Ishikawa (cell line): ENCODE results near the gene CATSPER1.
A peak's percentile ranks its signal among the peaks of the same experiment; 100 is the strongest.

Experiments
- CEBPB ChIP-seq: IDR thresholded peaks from 2 replicates; pipeline ENCODE4 v1.6.1; 2012
- CREB1 ChIP-seq: IDR thresholded peaks from 2 replicates; pipeline ENCODE4 v1.6.1; 2012; ENCODE audit warnings: low read depth
- EGR1 ChIP-seq: IDR thresholded peaks from 2 replicates; pipeline ENCODE4 v1.6.1; 2012
- EP300 ChIP-seq: IDR thresholded peaks from 2 replicates; pipeline ENCODE4 v1.6.1; 2012; ENCODE audit warnings: borderline replicate concordance
- FOXM1 ChIP-seq: IDR thresholded peaks from 2 replicates; pipeline ENCODE4 v1.6.1; 2012; ENCODE audit warnings: low read depth, borderline replicate concordance
- MAX ChIP-seq: IDR thresholded peaks from 2 replicates; pipeline ENCODE4 v1.6.1; 2012
- NFIC ChIP-seq: IDR thresholded peaks from 2 replicates; pipeline ENCODE4 v1.6.1; 2012
- RAD21 ChIP-seq: IDR thresholded peaks from 2 replicates; pipeline ENCODE4 v1.6.1; 2012; ENCODE audit warnings: low read depth
- REST ChIP-seq: IDR thresholded peaks from 2 replicates; pipeline ENCODE4 v1.6.1; 2012; ENCODE audit warnings: low read depth, mild to moderate bottlenecking
- TAF1 ChIP-seq: IDR thresholded peaks from 2 replicates; pipeline ENCODE4 v1.6.1; 2012; ENCODE audit warnings: low read depth, mild to moderate bottlenecking
- TCF12 ChIP-seq: IDR thresholded peaks from 2 replicates; pipeline ENCODE4 v1.6.1; 2012; ENCODE audit warnings: low read depth
- TEAD4 ChIP-seq: IDR thresholded peaks from 2 replicates; pipeline ENCODE4 v1.6.1; 2012
- USF1 ChIP-seq: IDR thresholded peaks from 2 replicates; pipeline ENCODE4 v1.6.1; 2012
- YY1 ChIP-seq: IDR thresholded peaks from 2 replicates; pipeline ENCODE4 v1.6.1; 2012; ENCODE audit warnings: low read depth
- ZBTB7A ChIP-seq: IDR thresholded peaks from 2 replicates; pipeline ENCODE4 v1.6.1; 2012; ENCODE audit warnings: low read depth

CATSPER1 gene

GRCh38 chr11:66052664-66052982 lies 26.3 kb upstream of the CATSPER1 start:
- no peak for TF ChIP-seq CEBPB
- TF ChIP-seq USF1, result no peak
- no peak for TF ChIP-seq ZBTB7A
- TF ChIP-seq EGR1, result no peak
- no peak for TF ChIP-seq FOXM1
- no peak for TF ChIP-seq YY1
- TF ChIP-seq NFIC, result no peak
- no peak for TF ChIP-seq TAF1
- TF ChIP-seq TEAD4, result no peak
- TF ChIP-seq RAD21, result no peak
- TF ChIP-seq CREB1, result no peak
- no peak for TF ChIP-seq REST

- TF ChIP-seq RAD21, result no peak
- no peak for TF ChIP-seq REST
- 0 out of 2 replicates have a peak, but pooled peaks have one; percentile 11 for TF ChIP-seq EGR1
- TF ChIP-seq CEBPB, result no peak
- no peak; the same call in 1 of the 2 replicates for TF ChIP-seq TEAD4
- no peak for TF ChIP-seq FOXM1
- no peak; the same call in 1 of the 2 replicates for TF ChIP-seq NFIC
- TF ChIP-seq USF1, result no peak; the same call in none of the 2 replicates
- peak; percentile 39 for TF ChIP-seq MAX
- peak; percentile 26; the same call in 1 of the 2 replicates for TF ChIP-seq EP300
- TF ChIP-seq ZBTB7A, result no peak
- TF ChIP-seq CREB1, result peak; percentile 66
- peak; percentile 37 for TF ChIP-seq TCF12
- peak; percentile 93 for TF ChIP-seq YY1
- peak; percentile 88 for TF ChIP-seq TAF1
Observed at GRCh38 chr11:66051766-66052663, 25.7 kb upstream of the CATSPER1 start, which contains the start of gene SF3B2. SF3B2 (plus strand) TSS chr11:66052364; CDS start chr11:66052385, 21 bp downstream.

- TF ChIP-seq FOXM1, result no peak
- TF ChIP-seq ZBTB7A, result no peak
Observed at GRCh38 chr11:66051371-66051765, 25.1 kb upstream of the CATSPER1 start.

GRCh38 chr11:66050581-66051231 lies 24.4 kb upstream of the CATSPER1 start:
- TF ChIP-seq YY1 (no peak), ZBTB7A (no peak)

- TF ChIP-seq EGR1 (no peak), CREB1 (no peak), TEAD4 (no peak), NFIC (no peak), REST (no peak), USF1 (no peak), RAD21 (no peak)
Observed at GRCh38 chr11:66048547-66049323, 22.5 kb upstream of the CATSPER1 start, which contains the start of gene GAL3ST3. GAL3ST3 (minus strand) TSS chr11:66049161; CDS start chr11:66045415, 3,746 bp downstream.
